ENCODE measurements around the gene FHAD1.

The FHAD1 gene

GRCh38 chr1:15397236-15397635 is 150.2 kb downstream of the FHAD1 start:
- H3K4me3 ChIP-seq (ENCODE audit: low read depth, low read length): no peak overlapping the region
- no peak for TF ChIP-seq CTCF (IDR thresholded peaks at IDR 0.05; ENCODE audit: borderline replicate concordance, insufficient read depth, low read depth, low read length)

GRCh38 chr1:15399710-15400109 is 152.7 kb downstream of the FHAD1 start:
- no peak for TF ChIP-seq CTCF (IDR thresholded peaks at IDR 0.05; ENCODE audit: borderline replicate concordance, insufficient read depth, low read depth, low read length)

GRCh38 chr1:15400627-15401026 is 153.6 kb downstream of the FHAD1 start:
- TF ChIP-seq CTCF (IDR thresholded peaks at IDR 0.05; ENCODE audit: borderline replicate concordance, insufficient read depth, low read depth, low read length): no peak
- no peak overlapping the region for H3K4me3 ChIP-seq (ENCODE audit: low read depth, low read length)

More at GRCh38 chr1:15399710-15400109, 152.7 kb downstream of the FHAD1 start:
- H3K4me3 ChIP-seq (ENCODE audit: low read depth, low read length): no peak overlapping the region

- no peak for TF ChIP-seq CTCF (IDR thresholded peaks at IDR 0.05; ENCODE audit: borderline replicate concordance, insufficient read depth, low read depth, low read length)
These were observed 154.5 kb downstream of the FHAD1 start for GRCh38 chr1:15401391-15402055.

GRCh38 chr1:15402809-15403450 is 155.9 kb downstream of the FHAD1 start:
- no peak overlapping the region for H3K4me3 ChIP-seq (ENCODE audit: low read depth, low read length)
- no peak for TF ChIP-seq CTCF (IDR thresholded peaks at IDR 0.05; ENCODE audit: borderline replicate concordance, insufficient read depth, low read depth, low read length)

More at GRCh38 chr1:15401391-15402055, 154.5 kb downstream of the FHAD1 start:
- no peak overlapping the region for H3K4me3 ChIP-seq (ENCODE audit: low read depth, low read length)

- no peak overlapping the region for H3K4me3 ChIP-seq (ENCODE audit: low read depth, low read length)
- no peak for TF ChIP-seq CTCF (IDR thresholded peaks at IDR 0.05; ENCODE audit: borderline replicate concordance, insufficient read depth, low read depth, low read length)
These were observed 157.0 kb downstream of the FHAD1 start for GRCh38 chr1:15403962-15404580.

Data from GM12875 (cell line).